Nephron (organoid): ENCODE results near the gene USP37.

ENCODE experiments used
- H3K27ac Mint-ChIP-seq, 3 experiments: 2 replicates each; pipeline ENCODE4 v1.8.0; 2020; ENCODE audit warnings: mixed read lengths in 3 of 3, mild to moderate bottlenecking in 2 of 3, moderate library complexity in 1 of 3
- H3K27me3 Mint-ChIP-seq: 2 replicates; pipeline ENCODE4 v1.8.0; 2021; ENCODE audit warnings: low read depth, mild to moderate bottlenecking, moderate library complexity, mixed read lengths
- H3K36me3 Mint-ChIP-seq: 2 replicates; pipeline ENCODE4 v1.8.0; 2020; ENCODE audit warnings: low read depth, mixed read lengths
- H3K4me1 Mint-ChIP-seq: 2 replicates; pipeline ENCODE4 v1.8.0; 2020; ENCODE audit warnings: mixed read lengths
- H3K4me3 Mint-ChIP-seq, 3 experiments: 2 replicates each; pipeline ENCODE4 v1.8.0; 2020; ENCODE audit warnings: mild to moderate bottlenecking in 3 of 3, mixed read lengths in 3 of 3, moderate library complexity in 2 of 3
- H3K9me3 Mint-ChIP-seq: 2 replicates; pipeline ENCODE4 v1.8.0; 2020; ENCODE audit warnings: mixed read lengths
- CTCF ChIP-seq, 3 experiments: fragments of 200-600 bp; sonication (generic); IDR thresholded peaks; one replicate each; pipeline ENCODE4 v1.5.0; 2021; ENCODE audit warnings: antibody characterized with exemption in 3 of 3; ENCODE audit not compliant: unreplicated experiment in 3 of 3

Gene USP37

GRCh38 chr2:218585541-218585940, 17.4 kb upstream of the USP37 start:
- Mint-ChIP-seq H3K27me3 (no peaks in the 10 kb centered on the region), H3K36me3 (peaks cover 73% of the 10 kb centered on the region), H3K4me3 (no peak overlapping the region), H3K9me3 (no peaks in the 10 kb centered on the region), H3K27ac (no peak overlapping the region), H3K4me1 (no peaks in the 10 kb centered on the region)
- no peak for TF ChIP-seq CTCF (IDR thresholded peaks at IDR 0.05; ENCODE audit: unreplicated experiment in 3 of 3)

- TF ChIP-seq CTCF (IDR thresholded peaks at IDR 0.05; ENCODE audit: unreplicated experiment in 3 of 3): no peak
- no peak overlapping the region for H3K4me3 Mint-ChIP-seq
- H3K27me3 Mint-ChIP-seq: no peaks in the 10 kb centered on the region
- no peaks in the 10 kb centered on the region for H3K4me1 Mint-ChIP-seq
- H3K9me3 Mint-ChIP-seq: no peaks in the 10 kb centered on the region
- peaks cover 66% of the 10 kb centered on the region for H3K36me3 Mint-ChIP-seq
- no peak overlapping the region for H3K27ac Mint-ChIP-seq
Observed at GRCh38 chr2:218583983-218584850, 16.1 kb upstream of the USP37 start.

GRCh38 chr2:218582076-218582475, 13.9 kb upstream of the USP37 start:
- no peaks in the 10 kb centered on the region for H3K4me1 Mint-ChIP-seq
- no peak for TF ChIP-seq CTCF (IDR thresholded peaks at IDR 0.05; ENCODE audit: unreplicated experiment in 3 of 3)
- no peak overlapping the region for H3K27ac Mint-ChIP-seq
- H3K4me3 Mint-ChIP-seq: no peak overlapping the region
- no peaks in the 10 kb centered on the region for H3K9me3 Mint-ChIP-seq
- H3K27me3 Mint-ChIP-seq: no peaks in the 10 kb centered on the region
- H3K36me3 Mint-ChIP-seq: peaks cover 58% of the 10 kb centered on the region

- H3K9me3 Mint-ChIP-seq: no peaks in the 10 kb centered on the region
- no peak overlapping the region for H3K27ac Mint-ChIP-seq
- TF ChIP-seq CTCF (IDR thresholded peaks at IDR 0.05; ENCODE audit: unreplicated experiment in 3 of 3): no peak
- H3K27me3 Mint-ChIP-seq: no peaks in the 10 kb centered on the region
- H3K4me3 Mint-ChIP-seq: no peak overlapping the region
- H3K36me3 Mint-ChIP-seq: peaks cover 44% of the 10 kb centered on the region
- no peaks in the 10 kb centered on the region for H3K4me1 Mint-ChIP-seq
Observed at GRCh38 chr2:218578272-218578877, 10.2 kb upstream of the USP37 start.

GRCh38 chr2:218577482-218578220, 9.5 kb upstream of the USP37 start:
- Mint-ChIP-seq H3K4me1 (peaks cover 2% of the 10 kb centered on the region), H3K27me3 (no peaks in the 10 kb centered on the region), H3K9me3 (no peaks in the 10 kb centered on the region), H3K4me3 (no peak overlapping the region), H3K27ac (no peak overlapping the region), H3K36me3 (peaks cover 40% of the 10 kb centered on the region)
- TF ChIP-seq CTCF (IDR thresholded peaks at IDR 0.05; ENCODE audit: unreplicated experiment in 3 of 3): no peak
